Upper lobe of left lung (tissue), 6 donors: Measurements from ENCODE around the gene UGCG. TPM values are rescaled to one million over a fixed set of nuclear protein-coding genes. Genes with fewer than 3 reads are reported as not detected.

Experiments used
- ATAC-seq, 2 donors: fragments of 200-7000 bp; cut with Tn5 transposase; one replicate each; pipeline ENCODE4 v1.9.1; 2022; ENCODE audit warnings: mild to moderate bottlenecking in 2 of 2, moderate library complexity in 2 of 2; ENCODE audit not compliant: low FRiP score in 2 of 2
- DNase-seq, 2 donors: peaks; one replicate each; pipeline ENCODE4 v3.0.0-alpha.2; 2019 to 2020
- H3K27ac ChIP-seq, 4 donors: fragments of 200-600 bp; sonication (generic); one replicate each; pipeline ENCODE4 v1.5.1; 2016 to 2019
- H3K27me3 ChIP-seq, 4 donors: fragments of 200-600 bp; sonication (generic); one replicate each; pipeline ENCODE4 v1.5.1; 2017 to 2019
- H3K36me3 ChIP-seq, 4 donors: fragments of 200-600 bp; sonication (generic); one replicate each; pipeline ENCODE4 v1.5.1; 2016 to 2019
- H3K4me1 ChIP-seq, 4 donors: fragments of 200-600 bp; sonication (generic); one replicate each; pipeline ENCODE4 v1.5.1; 2018 to 2019
- H3K4me3 ChIP-seq, 4 donors: fragments of 200-600 bp; sonication (generic); one replicate each; pipeline ENCODE4 v1.5.1; 2017 to 2019; ENCODE audit warnings: mild to moderate bottlenecking in 2 of 4, moderate library complexity in 1 of 4
- H3K9me3 ChIP-seq, 4 donors: fragments of 200-600 bp; sonication (generic); one replicate each; pipeline ENCODE4 v1.5.1; 2018 to 2019
- CTCF ChIP-seq, 6 experiments: fragments of 450-650 bp in 4 of 6; fragments of 200-600 bp in 2 of 6; sonication (generic) in 2 of 6; IDR thresholded peaks; one replicate each; pipeline ENCODE4 v1.5.1; 2016 to 2019; ENCODE audit warnings: antibody characterized with exemption in 6 of 6
- EP300 ChIP-seq, 4 donors: sonication (generic); formaldehyde crosslinking; IDR thresholded peaks; one replicate each; pipeline ENCODE4 v1.5.1; 2017; ENCODE audit warnings: antibody characterized with exemption in 4 of 4, control low read depth in 2 of 4
- POLR2A ChIP-seq, 4 donors: fragments of 450-650 bp; IDR thresholded peaks; one replicate each; pipeline ENCODE4 v1.5.1; 2016 to 2017; ENCODE audit warnings: antibody characterized with exemption in 4 of 4, mild to moderate bottlenecking in 2 of 4
- POLR2AphosphoS5 ChIP-seq, 2 donors: sonication (generic); formaldehyde crosslinking; IDR thresholded peaks; one replicate each; pipeline ENCODE4 v1.5.1; 2017; ENCODE audit warnings: antibody characterized with exemption in 2 of 2
- WGBS, 2 donors: methylation state at CpG; one replicate each; pipeline ENCODE4 v1.1.5; 2017 to 2018; 5-methylcytosine and 5-hydroxymethylcytosine counted together
- total RNA-seq, 6 donors: library from RNA; depleted of rRNA in 4 of 6; stranded (reverse); fragments of >200 nt in 4 of 6; gene quantifications; one replicate each; pipeline versions ENCODE4 v1.1.0 to v1.2.1, GENCODE V29; 2016 to 2021
- donor health status: DM: no; HTN: no; CAD: no; lungs with moderate emphysema.
- donor health status: DM: no; HTN: yes; CAD: no; lungs with severe emphysema.

The UGCG gene
- total RNA-seq, 6 donors from 2014 or later, result 21.4 to 79.7 (median 35.7) TPM

- TF ChIP-seq CTCF (IDR thresholded peaks at IDR 0.05), result no peak
- no peak for TF ChIP-seq POLR2A (IDR thresholded peaks at IDR 0.05)
- TF ChIP-seq EP300 (IDR thresholded peaks at IDR 0.05), result no peak
- no peak for TF ChIP-seq POLR2AphosphoS5 (IDR thresholded peaks at IDR 0.05)
- no peak for ATAC-seq
- Histone ChIP-seq H3K9me3 (no peaks in the 10 kb centered on the region), H3K36me3 (no peaks in the 10 kb centered on the region), H3K4me3 (no peak overlapping the region), H3K27ac (no peak overlapping the region), H3K4me1 (no peaks in the 10 kb centered on the region), H3K27me3 (no peaks in the 10 kb centered on the region)
- 95 to 98% methylated on average over 6 of the region's 6 CpGs for WGBS, 2 donors
- no peak for DNase-seq
These were observed 28.1 kb upstream of the UGCG start for GRCh38 chr9:111868475-111868874.

GRCh38 chr9:111870774-111871498 is 25.7 kb upstream of the UGCG start:
- DNase-seq, result no peak
- Histone ChIP-seq H3K36me3 (no peaks in the 10 kb centered on the region), H3K27ac (no peak overlapping the region), H3K4me3 (no peak overlapping the region), H3K27me3 (no peaks in the 10 kb centered on the region), H3K4me1 (no peaks in the 10 kb centered on the region), H3K9me3 (no peaks in the 10 kb centered on the region)
- no peak for ATAC-seq
- TF ChIP-seq EP300 (IDR thresholded peaks at IDR 0.05) (no peak), CTCF (IDR thresholded peaks at IDR 0.05) (no peak), POLR2A (IDR thresholded peaks at IDR 0.05) (no peak)
- 87 to 98% methylated on average over 2 to 3 of the region's 3 CpGs for WGBS, 2 donors

GRCh38 chr9:111871499-111871855 is 25.1 kb upstream of the UGCG start:
- WGBS, 2 donors, result 80 to 89% methylated on average over 6 of the region's 6 CpGs
- no peak for DNase-seq
- Histone ChIP-seq H3K4me1 (no peaks in the 10 kb centered on the region), H3K4me3 (no peak overlapping the region), H3K27me3 (no peaks in the 10 kb centered on the region), H3K9me3 (no peaks in the 10 kb centered on the region), H3K27ac (no peak overlapping the region), H3K36me3 (no peaks in the 10 kb centered on the region)
- TF ChIP-seq EP300 (IDR thresholded peaks at IDR 0.05) (no peak), POLR2AphosphoS5 (IDR thresholded peaks at IDR 0.05) (no peak), CTCF (IDR thresholded peaks at IDR 0.05) (no peak), POLR2A (IDR thresholded peaks at IDR 0.05) (no peak)
- no peak for ATAC-seq

GRCh38 chr9:111872886-111873285 is 23.7 kb upstream of the UGCG start:
- ATAC-seq (no peak), DNase-seq (no peak)
- H3K27me3 ChIP-seq, result no peaks in the 10 kb centered on the region
- H3K27ac ChIP-seq, result no peak overlapping the region
- WGBS, 2 donors, result 88 to 92% methylated on average over 3 of the region's 3 CpGs
- H3K4me3 ChIP-seq, result no peak overlapping the region
- H3K9me3 ChIP-seq, result no peaks in the 10 kb centered on the region
- H3K36me3 ChIP-seq, result no peaks in the 10 kb centered on the region
- no peak for TF ChIP-seq POLR2AphosphoS5 (IDR thresholded peaks at IDR 0.05)
- H3K4me1 ChIP-seq, result no peaks in the 10 kb centered on the region

- TF ChIP-seq CTCF (IDR thresholded peaks at IDR 0.05) (no peak), EP300 (IDR thresholded peaks at IDR 0.05) (no peak), POLR2A (IDR thresholded peaks at IDR 0.05) (no peak), POLR2AphosphoS5 (IDR thresholded peaks at IDR 0.05) (no peak)
- Histone ChIP-seq H3K36me3 (no peaks in the 10 kb centered on the region), H3K4me3 (no peak overlapping the region), H3K27ac (no peak overlapping the region), H3K27me3 (no peaks in the 10 kb centered on the region), H3K9me3 (no peaks in the 10 kb centered on the region), H3K4me1 (no peaks in the 10 kb centered on the region)
- no peak for DNase-seq
- no peak for ATAC-seq
- WGBS, 2 donors, result 79 to 91% methylated on average over 6 of the region's 6 CpGs
These were observed 22.7 kb upstream of the UGCG start for GRCh38 chr9:111873901-111874300.
